ENCODE measurements around the gene RPL28.
"Not testable (repeated sequence)": the region's sequence is repeated elsewhere in the genome, so short reads cannot be mapped to it uniquely, and the experiment has no call there.

Gene RPL28

GRCh38 chr19:55421281-55421680 lies 35.5 kb downstream of the RPL28 start:
- in situ Hi-C loops (cut with MboI; ENCODE audit: low sequenced_read_pairs): not testable (repeated sequence)

- in situ Hi-C loops (cut with MboI; ENCODE audit: low sequenced_read_pairs): no loop called here
These were observed 37.7 kb downstream of the RPL28 start for GRCh38 chr19:55423225-55424005.

- in situ Hi-C loops (cut with MboI; ENCODE audit: low sequenced_read_pairs): no loop called here
These were observed 38.8 kb downstream of the RPL28 start for GRCh38 chr19:55424518-55424917.

GRCh38 chr19:55426042-55426441 lies 40.3 kb downstream of the RPL28 start:
- in situ Hi-C loops (cut with MboI; ENCODE audit: low sequenced_read_pairs): no loop called here

GRCh38 chr19:55431183-55431582 lies 45.5 kb downstream of the RPL28 start:
- in situ Hi-C loops (cut with MboI; ENCODE audit: low sequenced_read_pairs): no loop called here

GRCh38 chr19:55432241-55432959 lies 46.7 kb downstream of the RPL28 start:
- in situ Hi-C loops (cut with MboI; ENCODE audit: low sequenced_read_pairs): no loop called here

- in situ Hi-C loops (cut with MboI; ENCODE audit: low sequenced_read_pairs): no loop called here
These were observed 47.6 kb downstream of the RPL28 start for GRCh38 chr19:55433292-55433691.

- in situ Hi-C loops (cut with MboI; ENCODE audit: low sequenced_read_pairs): no loop called here
These were observed 48.7 kb downstream of the RPL28 start for GRCh38 chr19:55434356-55434919.

GRCh38 chr19:55435020-55435419 lies 49.3 kb downstream of the RPL28 start:
- in situ Hi-C loops (cut with MboI; ENCODE audit: low sequenced_read_pairs): no loop called here

GRCh38 chr19:55436847-55437246 lies 51.1 kb downstream of the RPL28 start:
- in situ Hi-C loops (cut with MboI; ENCODE audit: low sequenced_read_pairs): no loop called here

GRCh38 chr19:55437410-55437809 lies 51.7 kb downstream of the RPL28 start:
- in situ Hi-C loops (cut with MboI; ENCODE audit: low sequenced_read_pairs): no loop called here

- in situ Hi-C loops (cut with MboI; ENCODE audit: low sequenced_read_pairs): no loop called here
These were observed 53.3 kb downstream of the RPL28 start for GRCh38 chr19:55439052-55439451.

GRCh38 chr19:55440411-55441105 lies 54.8 kb downstream of the RPL28 start:
- in situ Hi-C loops (cut with MboI; ENCODE audit: low sequenced_read_pairs): no loop called here

- in situ Hi-C loops (cut with MboI; ENCODE audit: low sequenced_read_pairs): no loop called here
These were observed 55.6 kb downstream of the RPL28 start for GRCh38 chr19:55441319-55441691.

- in situ Hi-C loops (cut with MboI; ENCODE audit: low sequenced_read_pairs): no loop called here
These were observed 56.1 kb downstream of the RPL28 start for GRCh38 chr19:55441692-55442321.

GRCh38 chr19:55442372-55442961 lies 56.7 kb downstream of the RPL28 start:
- in situ Hi-C loops (cut with MboI; ENCODE audit: low sequenced_read_pairs): no loop called here

- in situ Hi-C loops (cut with MboI; ENCODE audit: low sequenced_read_pairs): no loop called here
These were observed 57.5 kb downstream of the RPL28 start, which contains the start of gene SHISA7 for GRCh38 chr19:55443045-55443823. TSS of gene SHISA7 (minus strand) at chr19:55443300. CDS start at chr19:55442863, 437 bp downstream.

GRCh38 chr19:55443824-55444480 lies 58.2 kb downstream of the RPL28 start:
- in situ Hi-C loops (cut with MboI; ENCODE audit: low sequenced_read_pairs): no loop called here

- in situ Hi-C loops (cut with MboI; ENCODE audit: low sequenced_read_pairs): no loop called here
These were observed 58.9 kb downstream of the RPL28 start for GRCh38 chr19:55444646-55445045.

All from HL-60/S4 treated with retinoic acid at 250 ng/mL for 4 days and 3 days (cell line).